Kidney (tissue), 14 donors: ENCODE results near the gene TUBB. TPM values are rescaled to one million over a fixed set of nuclear protein-coding genes. Genes with fewer than 3 reads are reported as not detected.

Experiments used
- DNase-seq, 5 donors: peaks; one replicate each; pipeline ENCODE4 v3.0.0-alpha.2; 2013 to 2020
- FAIRE-seq: peaks from 2 replicates; lab custom pipeline; 2012; peaks lifted over from hg19 to GRCh38; lab: Jason Lieb, UNC
- H3K27ac ChIP-seq, 2 donors: one replicate each; pipeline ENCODE4 v1.7.0; 2013; ENCODE audit warnings: low read depth in 2 of 2, low read length in 2 of 2, inconsistent platforms in 1 of 2
- H3K27me3 ChIP-seq: one replicate; pipeline ENCODE4 v1.7.1; 2013; ENCODE audit warnings: low read length, inconsistent platforms; ENCODE audit not compliant: control insufficient read depth, insufficient read depth
- H3K36me3 ChIP-seq, 3 donors: one replicate each; pipeline versions ENCODE4 v1.7.0 to v1.7.1; 2013; ENCODE audit warnings: low read length in 3 of 3, control low read depth in 1 of 3, inconsistent platforms in 1 of 3; ENCODE audit not compliant: insufficient read depth in 3 of 3, control insufficient read depth in 2 of 3
- H3K4me1 ChIP-seq, 3 donors: one replicate each; pipeline versions ENCODE4 v1.7.0 to v1.7.1; 2013; ENCODE audit warnings: low read length in 3 of 3, inconsistent platforms in 1 of 3, low read depth in 1 of 3; ENCODE audit not compliant: control insufficient read depth in 2 of 3, insufficient read depth in 2 of 3
- H3K4me3 ChIP-seq, 3 donors: one replicate each; pipeline versions ENCODE4 v1.7.0 to v1.8.1; 2013; ENCODE audit warnings: low read length in 3 of 3, control low read depth in 1 of 3, inconsistent platforms in 1 of 3
- H3K9ac ChIP-seq, 3 donors: one replicate each; pipeline versions ENCODE4 v1.7.0 to v1.7.1; 2013; ENCODE audit warnings: low read length in 3 of 3, control low read depth in 1 of 3, inconsistent platforms in 1 of 3
- H3K9me3 ChIP-seq, 3 donors: one replicate each; pipeline versions ENCODE4 v1.7.0 to v1.7.1; 2013; ENCODE audit warnings: low read length in 3 of 3, control low read depth in 1 of 3, inconsistent platforms in 1 of 3; ENCODE audit not compliant: control insufficient read depth in 2 of 3, insufficient read depth in 1 of 3
- CTCF ChIP-seq: IDR thresholded peaks from 3 replicates; pipeline ENCODE4 v1.5.1; 2012; ENCODE audit warnings: mild to moderate bottlenecking, moderate library complexity, borderline replicate concordance; ENCODE audit not compliant: insufficient read depth; ENCODE audit errors: extremely low read depth
- intact Hi-C: fragments of 100-400 bp; cut with DNase I; formaldehyde crosslinking; loops from one replicate; pipeline ENCODE4 v1.11.1; 2022
- polyA plus RNA-seq: library from polyadenylated mRNA; stranded (reverse); fragments of 350-450 nt; fragmentation: Illumina TruSeq; extraction: RNeasy Lipid Tissue Mini Kit (QIAGEN cat#74804); gene quantifications from one replicate; pipeline ENCODE4 v1.2.3, GENCODE V29; 2014; ENCODE audit warnings: low read depth, low replicate concordance; ENCODE audit not compliant: insufficient read depth
- total RNA-seq: library from RNA; stranded (reverse); fragmentation: NEBNext Ultra II Directional; extraction: Animal tissue kit (Norgen Biotek cat#: 25700); gene quantifications from one replicate; pipeline ENCODE4 v1.2.1, GENCODE V29; 2021
- donor health status: control.
- donor health status: control.
- donor health status: control.
- donor health status: control.
- donor health status: control.
- donor health status: DM: yes; HTN: yes; CAD: no.
- donor health status: Normal renal cell carcinoma (clear cell type).

Gene TUBB
- total and polyA plus RNA-seq, 2 donors from 2014 or later: 197 to 295 TPM

GRCh38 chr6:30679765-30680535, 40.2 kb upstream of the TUBB start:
- peaks cover 0 to 15% (median 7%) of the 10 kb centered on the region in 3 donors for H3K4me1 ChIP-seq
- no peaks in the 10 kb centered on the region for H3K9me3 ChIP-seq
- H3K36me3 ChIP-seq: peaks cover 0 to 6% (median 5%) of the 10 kb centered on the region in 3 donors
- TF ChIP-seq CTCF: no peak
- intact Hi-C loops: loop anchor here (5.0 kb wide), 2 partner anchors 42 to 52 kb away; partner anchors contain the start of gene TUBB
- H3K9ac ChIP-seq: peak overlapping the region in 1 of 3 donors; percentile 22
- no peaks in the 10 kb centered on the region for H3K27me3 ChIP-seq
- DNase-seq (peak in 1 of 5 donors; percentile 35), FAIRE-seq (no peak)
- peak overlapping the region in 1 of 3 donors; percentile 17 for H3K4me3 ChIP-seq
- H3K27ac ChIP-seq: peak overlapping the region in 1 of 2 donors; percentile 24

- no peak for TF ChIP-seq CTCF
- Histone ChIP-seq H3K4me3 (peak overlapping the region in 2 of 3 donors; percentile 43 to 77), H3K9me3 (no peaks in the 10 kb centered on the region), H3K36me3 (peaks cover 0 to 5% (median 3%) of the 10 kb centered on the region in 3 donors), H3K27ac (peak overlapping the region; percentile 79 to 98), H3K27me3 (no peaks in the 10 kb centered on the region), H3K4me1 (peaks cover 0 to 19% (median 7%) of the 10 kb centered on the region in 3 donors), H3K9ac (peak overlapping the region in 1 of 3 donors; percentile 80)
- intact Hi-C loops: loop anchor here (5.0 kb wide), 1 partner anchor 41 kb away; the partner anchor contains the start of gene TUBB
- FAIRE-seq (no peak), DNase-seq (peak in 1 of 5 donors; percentile 18)
Observed at GRCh38 chr6:30681766-30682142, 38.4 kb upstream of the TUBB start.

- Histone ChIP-seq H3K4me3 (peak overlapping the region; percentile 41 to 77 (median 67)), H3K4me1 (peaks cover 0 to 19% (median 7%) of the 10 kb centered on the region in 3 donors), H3K27me3 (no peaks in the 10 kb centered on the region), H3K36me3 (no peaks in the 10 kb centered on the region), H3K9ac (peak overlapping the region; percentile 1 to 80 (median 10)), H3K27ac (peak overlapping the region; percentile 79 to 98), H3K9me3 (no peaks in the 10 kb centered on the region)
- no peak for FAIRE-seq
- TF ChIP-seq CTCF: no peak
- DNase-seq: peak in 4 of 5 donors; percentile 42 to 94 (median 59)
- intact Hi-C loops: loop anchor here (5.0 kb wide), 1 partner anchor 40 kb away; the partner anchor contains the start of gene TUBB
Observed at GRCh38 chr6:30682143-30683117, 37.7 kb upstream of the TUBB start.
